Measurements from ENCODE around the gene KRT78.

DNA sequence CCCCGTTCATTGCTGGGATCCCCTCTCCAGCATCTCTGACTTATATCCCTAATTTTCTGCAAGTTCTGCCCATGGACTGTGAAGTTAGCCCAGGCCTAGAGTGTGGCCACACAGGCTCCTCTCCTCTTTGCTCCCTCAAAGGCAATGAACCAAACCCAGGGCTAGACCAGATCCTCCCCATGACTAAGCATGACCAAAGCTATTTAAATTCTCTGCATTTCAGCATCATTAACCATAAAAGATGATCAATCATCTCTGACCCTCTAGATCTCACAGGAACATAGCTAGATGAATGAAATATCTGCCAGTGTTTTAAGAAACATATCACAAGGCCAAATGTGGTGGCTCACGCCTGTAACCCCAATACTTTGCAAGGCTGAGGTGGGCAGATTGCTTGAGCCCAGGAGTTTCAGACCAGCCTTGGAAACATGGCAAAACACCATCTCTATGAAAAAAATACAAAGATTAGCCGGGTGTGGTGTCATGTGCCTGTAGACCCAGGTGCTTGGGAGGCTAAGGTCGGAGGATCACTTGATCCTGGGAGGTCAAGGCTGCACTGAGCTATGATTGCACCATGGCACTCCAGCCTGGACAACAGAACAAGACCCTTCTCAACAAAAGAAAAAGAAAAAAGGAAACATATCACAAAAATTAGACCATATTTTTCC, 50.7 kb downstream of the KRT78 start:
- TF ChIP-seq GATA2 (IDR thresholded peaks at IDR 0.05; ENCODE audit: low read depth, low read length) (no peak), GATA3 (IDR thresholded peaks at IDR 0.05; ENCODE audit: low read depth, low read length) (no peak)

All from SH-SY5Y (cell line).